Activated CD8-positive, alpha-beta memory T cell treated with anti-CD3 and anti-CD28 coated beads for 1 hour (primary cell): ENCODE data around the gene CRADD.
"Not testable (repeated sequence)": the region's sequence is repeated elsewhere in the genome, so short reads cannot be mapped to it uniquely, and the experiment has no call there.

ENCODE experiments used
- DNase-seq, 2 donors: peaks; one replicate each; pipeline ENCODE4 v3.0.0-alpha.2; 2020; ENCODE audit warnings: low read depth in 1 of 2; ENCODE audit errors: extremely low read depth in 1 of 2

CRADD gene

DNA sequence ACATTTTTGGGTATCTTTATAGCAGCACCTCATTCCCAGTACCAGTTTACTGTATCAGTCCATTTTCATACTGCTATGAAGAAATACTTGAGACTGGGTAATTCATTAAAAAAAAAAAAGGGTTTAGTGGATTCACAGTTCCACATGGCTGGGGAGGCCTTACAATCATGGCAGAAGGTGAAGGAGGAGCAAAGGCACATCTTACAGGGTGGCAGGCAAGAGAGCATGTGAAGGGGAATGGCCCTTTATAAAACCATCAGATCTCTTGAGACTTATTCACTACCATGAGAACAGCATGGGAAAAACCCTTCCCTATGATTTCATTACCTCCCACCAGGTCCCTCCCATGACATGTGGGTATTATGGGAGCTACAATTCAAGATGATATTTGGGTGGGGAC is 77.7 kb downstream of the CRADD start:
- DNase-seq: not testable (repeated sequence)

DNA sequence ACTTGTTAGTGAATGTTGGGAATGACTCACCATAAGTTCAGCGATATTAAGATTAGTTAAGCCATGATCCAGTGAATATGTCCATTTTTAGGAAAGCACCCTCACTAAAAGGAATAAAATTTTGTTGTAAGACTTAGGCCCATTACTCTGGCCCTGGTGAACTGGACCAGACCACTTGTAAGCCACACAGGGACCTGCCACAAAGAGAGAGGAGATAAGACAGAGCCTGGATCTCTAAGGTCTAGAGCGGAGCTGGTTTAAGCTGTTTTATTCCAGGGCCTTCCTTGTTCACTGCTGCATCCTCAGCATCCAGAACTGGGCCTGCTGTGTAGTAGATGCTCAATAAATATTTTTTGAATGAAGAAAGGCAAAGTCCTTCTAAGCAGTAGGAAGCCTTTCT is 79.1 kb downstream of the CRADD start:
- DNase-seq: no peak

DNA sequence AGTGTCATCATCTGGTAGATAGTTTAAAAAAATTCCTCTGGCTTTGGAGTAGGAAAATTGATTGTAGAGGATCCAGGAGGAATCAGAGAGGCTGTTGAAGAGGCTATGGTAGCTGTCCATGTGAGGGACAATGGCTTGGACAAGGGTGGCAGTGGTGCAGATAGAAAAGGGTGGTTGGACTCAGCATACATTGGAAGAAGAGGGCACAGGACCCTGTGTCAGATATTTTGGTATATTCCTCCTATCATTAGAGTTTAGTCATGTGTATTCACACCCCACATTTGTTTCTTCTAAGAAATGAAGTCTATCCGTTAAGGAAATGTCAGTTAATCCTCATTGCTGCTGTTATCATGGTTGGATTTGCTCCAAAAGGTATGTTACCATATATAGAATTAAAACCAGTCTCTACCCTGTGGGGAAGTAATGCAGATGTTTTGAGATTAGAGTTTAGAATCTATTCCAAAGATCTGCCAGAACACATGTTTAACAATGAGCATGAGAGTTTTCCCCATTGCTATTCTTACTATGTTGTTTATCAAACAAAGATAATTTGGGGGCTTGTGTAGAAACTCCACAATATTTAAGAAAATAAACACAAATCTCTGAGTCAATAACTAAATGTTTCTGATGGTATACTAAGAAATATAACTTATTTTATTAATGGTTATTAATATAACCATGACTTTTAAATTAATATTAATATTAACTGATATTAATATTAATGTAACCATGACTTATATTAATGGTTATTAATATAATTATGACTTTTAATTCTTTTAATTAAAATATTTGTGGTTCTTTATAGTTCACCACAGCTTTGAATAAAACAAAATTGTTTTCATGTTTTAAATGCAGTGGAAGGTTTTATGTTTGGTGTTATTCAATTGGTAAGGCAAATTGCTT is 80.9 kb downstream of the CRADD start:
- DNase-seq: no peak

DNA sequence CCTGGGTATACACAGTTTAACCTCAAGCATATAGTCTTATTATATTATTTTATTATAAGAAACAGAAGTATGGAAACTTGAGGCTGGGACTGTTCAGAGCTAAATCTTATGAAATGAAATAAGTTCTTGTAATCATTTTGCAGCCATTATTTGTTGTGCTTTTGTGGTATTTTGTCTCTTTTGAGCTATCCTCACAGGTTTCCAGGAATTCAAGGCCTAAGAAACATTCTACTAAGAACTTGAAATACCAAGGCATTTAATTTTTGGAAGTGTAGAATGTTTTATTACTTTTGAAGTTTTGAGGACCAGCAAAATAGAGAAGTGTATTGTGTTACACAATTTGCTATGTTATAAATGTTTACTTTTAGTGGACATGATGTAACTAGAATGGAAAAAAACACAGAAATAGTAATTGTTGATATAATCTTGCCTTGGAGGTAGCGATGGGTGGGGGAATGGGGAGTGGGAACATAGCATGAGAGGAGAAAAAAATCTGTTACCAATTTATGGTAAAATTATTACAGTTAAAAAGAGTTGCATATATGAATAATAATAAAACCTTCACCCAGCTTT is 81.7 kb downstream of the CRADD start:
- no peak for DNase-seq

DNA sequence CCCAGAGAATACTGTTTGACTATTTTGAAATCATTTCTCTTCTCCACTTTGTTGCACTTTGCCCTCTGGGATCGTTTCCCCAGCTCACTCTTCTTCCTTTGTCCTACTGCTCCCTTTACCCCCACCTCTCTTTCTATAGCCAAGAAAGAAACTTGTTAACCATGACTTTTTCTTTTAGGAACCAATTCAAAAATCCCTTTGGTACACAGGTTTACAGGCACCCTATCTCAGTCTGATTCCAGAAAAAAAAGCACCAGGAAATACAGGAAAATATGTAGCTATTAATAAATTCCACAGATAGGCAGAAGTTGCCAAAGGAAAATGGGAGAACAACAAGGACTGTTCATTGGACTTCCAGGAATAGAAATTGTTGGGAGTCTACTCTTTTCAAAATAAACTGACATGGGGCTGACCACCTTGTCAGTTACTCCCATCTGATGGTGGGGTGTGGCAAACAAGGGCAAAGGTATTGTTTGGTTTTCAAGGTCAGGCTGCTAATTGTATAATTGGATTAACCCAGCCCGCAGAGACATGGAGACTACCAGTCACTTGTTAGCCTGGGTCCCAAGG is 82.4 kb downstream of the CRADD start:
- DNase-seq: no peak

DNA sequence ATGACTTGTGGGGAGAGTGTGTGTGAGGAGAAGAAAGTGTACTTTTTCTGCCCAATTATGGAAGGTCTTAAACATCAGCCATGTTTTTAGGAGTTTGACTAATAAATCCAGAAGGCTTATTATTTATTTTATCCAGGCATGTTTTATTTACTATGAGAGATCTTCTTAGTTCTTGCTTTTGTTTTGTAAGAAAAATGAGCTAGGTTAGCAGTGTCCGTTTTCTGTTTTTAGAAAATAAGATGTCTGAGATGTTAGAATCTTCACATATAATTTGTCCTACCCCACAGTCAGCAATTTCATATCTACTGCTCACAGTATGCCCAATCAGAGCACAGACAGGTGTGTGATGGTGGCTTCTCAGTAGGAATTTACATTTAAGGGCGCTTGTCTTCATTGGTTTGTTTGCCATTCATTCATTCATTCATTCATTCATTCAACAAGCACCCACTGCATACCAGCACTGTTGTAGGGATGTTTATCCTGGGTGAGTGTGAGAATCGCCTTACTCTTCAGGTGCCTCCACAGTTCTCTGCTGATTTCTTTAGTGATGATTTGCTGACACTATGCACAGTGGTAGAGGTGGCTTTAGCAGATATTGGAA is 83.2 kb downstream of the CRADD start:
- no peak for DNase-seq

DNA sequence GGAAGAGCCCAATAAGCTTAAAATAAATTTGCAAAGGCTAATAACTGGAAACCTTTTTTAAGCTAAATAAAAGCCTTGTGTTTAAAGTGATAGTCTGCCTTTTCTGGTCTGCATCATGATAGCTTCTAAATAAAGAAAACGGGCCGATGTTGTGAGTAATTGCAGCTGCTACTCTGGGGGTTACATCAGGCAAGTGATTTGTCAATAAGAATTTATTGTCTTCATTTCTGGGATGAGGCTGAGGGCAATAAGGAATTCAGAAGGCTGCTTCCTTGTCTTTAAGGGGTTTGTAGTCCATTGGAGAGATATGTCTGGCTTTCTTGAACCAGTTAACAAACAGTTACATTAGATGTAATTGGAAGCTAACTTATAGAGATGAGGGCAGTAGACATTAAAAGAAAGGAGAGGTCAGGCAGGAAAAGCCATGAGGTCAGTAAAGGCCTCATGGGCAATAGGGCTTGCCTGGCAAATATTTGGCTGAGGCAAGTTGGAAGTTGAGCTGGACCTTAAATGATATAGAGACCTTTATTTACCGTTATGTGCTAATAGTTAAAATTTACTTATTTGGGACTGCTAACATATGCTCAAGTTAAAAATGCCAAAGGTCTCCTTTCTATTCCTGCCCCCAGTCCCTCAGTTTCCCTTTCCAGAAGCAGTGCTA is 85.0 kb downstream of the CRADD start:
- DNase-seq: no peak

DNA sequence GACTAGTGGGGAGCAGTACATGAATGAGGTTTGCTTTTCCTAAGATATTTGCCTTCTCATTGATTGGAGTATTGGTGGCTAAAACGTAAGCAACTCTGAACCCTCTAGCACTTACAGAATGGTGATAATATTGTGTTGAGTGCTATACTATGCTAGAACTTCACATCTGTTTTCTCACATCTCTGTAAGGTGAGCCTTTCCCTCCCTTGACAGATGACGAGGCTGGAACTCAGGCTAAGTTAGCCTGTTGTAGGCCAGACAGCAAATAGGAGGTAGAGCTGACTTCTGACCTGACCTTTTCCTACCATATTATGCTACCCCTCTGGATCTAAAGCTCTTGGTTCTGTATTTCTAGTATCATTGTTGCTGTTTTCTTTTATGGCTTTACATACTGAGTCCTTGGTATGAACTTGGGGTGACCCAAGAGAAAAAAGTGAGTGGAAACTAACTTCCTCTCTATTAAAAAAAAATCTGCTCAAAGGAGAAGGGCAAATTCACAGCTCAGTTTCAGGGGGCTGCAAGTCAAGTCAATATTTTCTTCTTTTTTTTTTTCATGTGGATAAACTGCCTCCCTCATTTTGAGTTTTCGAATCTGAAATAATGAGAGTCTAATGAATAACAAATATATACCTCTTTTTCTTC is 85.9 kb downstream of the CRADD start:
- no peak for DNase-seq

DNA sequence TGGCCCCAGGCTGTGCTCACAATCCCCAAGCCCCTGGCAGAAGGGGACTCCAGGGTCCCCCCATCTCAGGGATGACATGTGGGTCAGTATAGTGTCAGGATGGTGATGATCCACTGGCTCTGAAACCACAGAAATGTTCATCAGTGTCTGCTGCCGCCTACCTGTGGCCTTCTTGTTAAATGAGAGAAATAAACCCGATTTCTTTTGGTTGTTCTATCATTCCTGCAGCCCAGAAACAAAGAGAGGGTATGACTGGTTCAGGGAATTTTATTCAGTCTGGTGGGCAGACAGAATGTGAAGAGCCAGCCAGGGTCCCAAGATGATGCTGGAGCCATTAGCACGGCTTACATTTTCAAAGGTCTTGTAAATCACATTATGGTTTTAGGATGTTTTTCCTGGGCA is 86.6 kb downstream of the CRADD start:
- no peak for DNase-seq

DNA sequence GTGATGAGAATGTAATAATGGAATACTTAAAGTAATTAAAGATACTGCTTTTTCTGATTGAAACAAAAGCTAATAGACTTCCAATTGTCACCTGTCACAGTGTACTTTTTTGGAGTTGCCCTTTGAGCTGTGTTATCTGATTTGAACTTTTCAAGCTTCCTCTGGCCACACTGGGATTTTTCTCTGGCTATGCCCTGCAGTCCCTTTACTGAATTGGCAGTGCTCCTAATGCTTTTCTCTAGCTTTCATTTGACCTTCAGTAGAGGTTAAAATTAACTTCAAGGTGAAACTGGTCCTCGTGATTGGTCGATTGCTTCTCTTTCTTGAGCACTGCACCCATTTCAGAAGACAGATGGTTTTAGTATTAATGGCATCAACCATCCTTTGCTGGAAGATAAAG is 89.2 kb downstream of the CRADD start:
- no peak for DNase-seq

DNA sequence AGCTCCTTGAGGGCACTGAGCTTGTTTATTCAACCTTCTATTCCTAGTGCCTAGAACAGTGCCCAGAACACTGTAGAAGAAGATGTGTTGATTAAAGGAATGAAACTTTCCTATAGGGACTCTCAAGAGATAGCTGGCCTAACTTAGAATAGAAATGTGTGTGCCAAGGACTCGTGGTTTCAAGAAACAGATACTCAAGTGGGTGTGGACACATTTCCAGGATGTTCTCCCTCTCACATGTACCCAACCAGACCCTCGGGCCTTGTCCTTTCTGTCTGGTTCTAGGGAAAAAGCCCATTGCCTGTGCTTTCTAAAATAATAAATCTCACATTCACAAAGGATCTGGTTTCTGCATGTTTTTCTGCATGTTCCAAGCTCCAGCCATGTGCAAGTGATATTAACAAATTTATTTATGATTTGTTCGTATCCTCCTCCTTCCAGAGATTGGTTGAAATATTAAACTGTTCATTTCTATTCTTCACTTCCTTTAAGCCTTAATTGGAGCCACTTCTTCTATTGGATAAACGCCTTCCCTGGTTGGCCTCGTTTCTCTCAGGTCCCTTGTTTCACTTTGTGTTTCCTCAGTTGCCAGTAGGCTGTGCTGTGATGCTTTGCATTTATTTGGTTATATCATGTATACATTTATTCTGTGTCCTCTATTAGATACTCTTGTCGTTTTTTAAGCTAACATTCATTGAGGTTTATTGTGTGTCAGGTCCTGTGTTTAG is 89.8 kb downstream of the CRADD start:
- no peak for DNase-seq

DNA sequence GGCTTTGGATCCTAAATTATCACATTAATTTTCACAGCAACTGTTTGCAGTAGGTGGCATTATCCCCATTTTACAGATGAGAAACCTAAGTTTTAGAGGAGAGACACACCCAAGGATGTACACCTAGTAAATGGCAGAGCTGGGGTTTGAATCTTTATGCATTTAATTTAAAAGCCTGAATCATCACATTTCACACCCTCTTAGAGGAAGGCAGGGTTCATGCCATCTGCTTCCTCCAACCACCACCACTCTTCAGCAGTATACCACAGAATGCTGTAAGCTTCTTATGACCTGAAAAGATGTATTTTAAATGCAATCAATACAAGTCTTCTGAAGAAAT is 90.3 kb downstream of the CRADD start:
- no peak for DNase-seq

DNA sequence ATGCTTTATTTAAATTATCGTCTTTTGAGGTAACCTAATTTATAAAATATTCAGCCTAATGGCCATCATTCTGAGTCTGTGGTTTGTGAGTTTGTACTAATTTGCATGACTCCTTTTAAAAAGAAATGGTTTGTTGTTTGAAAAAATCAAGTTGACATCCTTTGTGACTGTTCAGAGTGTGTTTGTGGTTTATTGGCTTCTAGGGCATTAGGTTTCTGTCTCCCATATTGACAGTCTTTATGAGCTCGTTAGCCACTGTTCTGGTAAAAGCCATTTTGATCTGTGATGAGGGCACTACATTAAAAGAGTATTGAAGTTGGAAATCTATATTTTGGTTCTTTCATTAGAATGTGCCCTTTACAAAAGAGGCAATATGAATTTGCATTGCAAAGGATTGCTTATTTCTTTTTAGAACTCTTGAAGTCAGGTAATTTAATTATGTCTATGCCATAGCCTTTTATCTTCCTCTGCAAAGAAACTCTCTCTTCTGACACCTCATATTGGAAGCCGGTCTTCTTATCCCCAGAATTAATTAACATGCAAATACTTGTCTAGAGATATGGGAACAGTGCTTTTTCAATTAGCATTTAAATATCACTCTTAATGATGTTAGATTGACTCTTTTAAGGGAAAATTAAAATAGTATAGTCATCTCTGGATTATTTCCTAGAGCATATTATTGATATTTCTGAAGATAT is 95.0 kb downstream of the CRADD start:
- DNase-seq: no peak

DNA sequence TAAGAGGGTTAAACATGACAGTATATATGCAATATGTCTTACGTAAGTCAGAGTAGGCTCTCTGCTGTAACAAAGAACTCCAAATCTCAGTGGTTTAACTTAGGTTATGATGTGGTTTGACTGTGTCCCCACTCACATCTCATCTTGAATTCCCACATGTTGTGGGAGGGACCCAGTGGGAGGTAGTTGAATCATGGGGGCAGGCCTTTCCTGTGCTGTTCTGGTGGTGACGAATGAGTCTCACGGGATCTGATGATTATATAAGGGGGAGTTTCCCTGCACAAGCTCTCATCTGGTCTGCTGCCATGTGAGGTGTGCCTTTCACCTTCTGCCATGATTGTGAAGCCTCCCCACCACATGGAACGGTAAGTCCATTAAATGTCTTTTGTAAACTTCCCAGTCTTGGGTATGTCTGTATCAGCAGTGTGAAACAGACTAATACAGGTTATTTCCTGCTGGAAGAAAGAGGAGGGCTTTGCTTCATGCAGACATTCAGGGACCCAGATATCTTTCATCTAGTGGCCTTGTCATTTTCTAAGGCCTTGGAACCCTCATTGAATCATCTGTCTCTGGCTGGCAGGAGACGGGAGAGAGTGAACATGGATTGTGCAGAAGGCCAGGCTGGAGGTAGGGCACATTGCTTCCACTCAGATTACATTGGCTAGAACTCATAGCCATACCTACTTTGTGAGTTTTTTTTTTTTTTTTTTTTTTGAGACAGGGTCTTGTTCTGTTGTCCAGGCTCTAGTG is 96.1 kb downstream of the CRADD start:
- DNase-seq: no peak

DNA sequence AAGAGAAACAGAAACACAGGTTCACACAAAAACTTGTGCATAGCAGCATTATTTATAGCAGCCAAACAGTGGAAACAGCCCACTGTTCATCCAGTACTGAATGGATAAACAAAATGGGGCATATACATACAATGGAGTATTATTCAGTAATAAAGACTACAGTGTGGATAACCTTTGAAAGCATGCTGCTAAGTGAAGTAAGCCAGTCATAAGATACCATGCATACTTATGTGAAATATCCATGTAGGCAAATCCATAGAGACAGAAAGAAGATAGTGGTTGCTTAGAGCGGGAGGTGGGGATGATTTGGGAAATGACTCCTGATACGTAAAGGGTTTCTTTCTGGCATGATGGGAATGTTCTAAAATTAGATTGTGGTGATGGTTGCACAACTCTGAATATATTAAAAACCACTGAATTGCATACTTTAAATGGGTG is 99.4 kb downstream of the CRADD start:
- no peak for DNase-seq

DNA sequence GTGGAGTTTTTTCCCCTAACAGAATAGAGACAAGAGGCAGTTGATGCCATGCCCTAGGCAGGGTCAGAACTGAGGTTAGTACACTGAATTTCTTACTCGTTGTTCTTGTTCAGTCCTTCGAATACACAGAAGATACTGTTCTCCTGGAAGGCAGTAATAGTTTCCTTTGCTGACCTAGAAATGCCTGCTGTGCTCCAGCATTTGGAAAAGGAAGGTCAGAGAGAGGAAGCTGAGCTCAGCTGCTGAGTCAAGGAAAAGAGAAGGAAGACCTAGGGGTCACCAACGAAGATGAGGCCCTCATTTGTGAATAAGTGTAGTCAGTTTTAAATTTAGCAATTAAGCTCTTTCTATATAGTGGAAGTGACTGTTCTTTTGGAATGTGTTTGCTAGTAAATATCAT is 100.1 kb downstream of the CRADD start:
- DNase-seq: no peak

DNA sequence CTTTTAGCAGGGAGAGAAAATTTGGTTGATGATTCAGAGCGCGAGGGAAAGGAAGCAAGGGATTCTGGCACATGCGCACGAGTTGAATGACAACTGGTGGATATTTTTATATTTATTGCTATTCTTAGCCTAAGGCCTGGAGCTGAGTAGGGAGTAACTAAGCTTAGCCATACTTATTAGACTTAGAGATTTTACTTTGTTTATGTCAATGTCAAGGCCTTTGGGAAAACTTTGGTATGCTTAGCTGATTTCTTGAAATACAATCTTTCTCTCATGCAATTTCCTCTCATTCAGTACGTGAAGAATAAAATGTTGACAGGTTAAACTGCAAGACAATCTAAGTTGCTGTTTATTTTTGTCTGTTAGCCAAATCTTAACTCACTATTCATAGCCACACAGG is 101.1 kb downstream of the CRADD start:
- DNase-seq: no peak

DNA sequence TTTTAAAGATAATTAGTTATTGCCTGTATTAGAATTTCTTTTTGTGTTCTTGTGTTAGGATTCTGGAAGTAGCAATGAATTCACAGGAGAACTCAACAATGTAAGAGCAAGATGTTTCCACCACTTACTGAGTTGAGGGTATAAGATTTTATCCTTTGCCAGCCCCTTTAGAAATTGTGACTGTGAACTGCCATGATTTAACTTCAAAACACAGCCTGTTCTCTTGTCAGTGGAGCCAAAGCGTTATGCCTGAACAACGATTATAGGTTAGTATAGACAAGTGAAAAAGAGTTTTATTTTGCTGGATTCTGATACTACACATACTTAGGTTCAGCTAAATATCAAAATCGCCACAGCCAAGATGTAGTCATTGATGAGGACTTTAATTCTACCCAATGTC is 101.6 kb downstream of the CRADD start:
- DNase-seq: no peak

DNA sequence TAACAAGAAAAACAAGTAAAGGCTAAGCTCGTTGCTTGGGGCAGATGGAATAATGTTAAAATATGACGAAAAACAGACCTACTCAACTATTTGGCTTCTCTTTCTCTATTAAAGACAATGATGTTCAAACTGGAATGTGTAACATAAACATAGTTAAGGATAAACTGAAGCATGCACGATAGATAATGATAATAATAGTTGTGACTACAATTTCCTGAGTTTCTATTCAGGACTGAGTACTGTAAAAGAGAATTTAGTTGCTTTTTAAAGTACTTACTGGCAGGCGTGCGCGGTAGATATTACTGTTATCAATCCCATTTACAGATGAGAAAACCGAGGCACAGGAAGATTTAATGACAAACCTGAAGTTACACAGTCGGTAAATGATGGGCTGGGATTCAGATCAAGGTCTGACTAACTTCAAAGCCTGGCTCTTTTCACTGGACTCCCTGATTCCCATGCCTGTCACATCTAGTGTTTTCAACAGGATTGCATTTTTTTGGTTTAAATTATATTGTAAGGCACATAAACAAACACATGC is 103.0 kb downstream of the CRADD start:
- DNase-seq: no peak
